Glutamatergic neuron (in vitro differentiated cells): Measurements from ENCODE around the gene TPRG1. TPM values are rescaled to one million over a fixed set of nuclear protein-coding genes. Genes with fewer than 3 reads are reported as not detected.

Experiments used
- DNase-seq: peaks from one replicate; pipeline ENCODE4 v3.0.0; 2022
- H3K27ac Mint-ChIP-seq: one replicate; pipeline ENCODE4 v1.8.0; 2020; ENCODE audit warnings: mild to moderate bottlenecking, mixed read lengths, inconsistent platforms; ENCODE audit not compliant: unreplicated experiment
- H3K27me3 Mint-ChIP-seq: one replicate; pipeline ENCODE4 v1.8.0; 2020; ENCODE audit warnings: mild to moderate bottlenecking, moderate library complexity, mixed read lengths, inconsistent platforms; ENCODE audit not compliant: unreplicated experiment
- H3K36me3 Mint-ChIP-seq: one replicate; pipeline ENCODE4 v1.8.0; 2020; ENCODE audit warnings: mild to moderate bottlenecking, mixed read lengths, inconsistent platforms; ENCODE audit not compliant: unreplicated experiment
- H3K4me1 Mint-ChIP-seq: one replicate; pipeline ENCODE4 v1.8.0; 2020; ENCODE audit warnings: mild to moderate bottlenecking, low read depth, mixed read lengths, inconsistent platforms; ENCODE audit not compliant: unreplicated experiment
- H3K4me3 Mint-ChIP-seq: one replicate; pipeline ENCODE4 v1.8.0; 2020; ENCODE audit warnings: mild to moderate bottlenecking, mixed read lengths, inconsistent platforms; ENCODE audit not compliant: unreplicated experiment
- H3K9me3 Mint-ChIP-seq: one replicate; pipeline ENCODE4 v1.8.0; 2020; ENCODE audit warnings: mild to moderate bottlenecking, moderate library complexity, mixed read lengths, inconsistent platforms; ENCODE audit not compliant: unreplicated experiment
- total RNA-seq: library from RNA; stranded (reverse); fragmentation: NEBNext Ultra II Directional; extraction: Animal tissue kit (Norgen Biotek cat#: 25700); gene quantifications from one replicate; pipeline ENCODE4 v1.2.1, GENCODE V29; 2021; ENCODE audit not compliant: unreplicated experiment
- TF ChIP-seq, protein P1 (sequence below): fragments of 200-600 bp; sonication (generic); IDR thresholded peaks from one replicate; pipeline ENCODE4 v1.5.0; 2021; ENCODE audit not compliant: partially characterized antibody, unreplicated experiment

TPRG1 gene
- total RNA-seq, 1 donor from 2014 or later, result 1.3 TPM

DNA sequence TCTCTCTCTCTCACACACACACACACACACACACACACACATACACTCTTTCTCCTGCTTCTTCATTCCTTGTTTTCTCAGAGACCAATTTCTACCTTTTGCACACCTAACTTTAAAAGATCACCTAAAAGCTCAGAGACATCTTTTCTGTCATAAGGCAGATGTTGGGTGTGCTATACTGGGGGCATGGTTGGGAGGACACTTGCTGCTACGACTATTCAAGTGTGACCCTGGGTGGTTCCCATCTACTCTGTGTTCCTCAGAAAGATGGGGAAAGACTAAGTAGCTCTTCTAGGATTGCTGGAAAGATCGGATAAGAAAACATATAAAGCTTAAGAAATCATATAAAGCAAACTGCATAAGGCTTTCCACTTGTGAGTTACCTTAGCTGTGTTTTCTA, 33.2 kb downstream of the TPRG1 start:
- no peak for DNase-seq
- Mint-ChIP-seq H3K27me3 (peaks cover 2% of the 10 kb centered on the region), H3K4me1 (peaks cover 9% of the 10 kb centered on the region), H3K27ac (peak overlapping the region; percentile 67), H3K4me3 (no peak overlapping the region), H3K36me3 (no peaks in the 10 kb centered on the region), H3K9me3 (no peaks in the 10 kb centered on the region)
- TF ChIP-seq, protein P1, sequence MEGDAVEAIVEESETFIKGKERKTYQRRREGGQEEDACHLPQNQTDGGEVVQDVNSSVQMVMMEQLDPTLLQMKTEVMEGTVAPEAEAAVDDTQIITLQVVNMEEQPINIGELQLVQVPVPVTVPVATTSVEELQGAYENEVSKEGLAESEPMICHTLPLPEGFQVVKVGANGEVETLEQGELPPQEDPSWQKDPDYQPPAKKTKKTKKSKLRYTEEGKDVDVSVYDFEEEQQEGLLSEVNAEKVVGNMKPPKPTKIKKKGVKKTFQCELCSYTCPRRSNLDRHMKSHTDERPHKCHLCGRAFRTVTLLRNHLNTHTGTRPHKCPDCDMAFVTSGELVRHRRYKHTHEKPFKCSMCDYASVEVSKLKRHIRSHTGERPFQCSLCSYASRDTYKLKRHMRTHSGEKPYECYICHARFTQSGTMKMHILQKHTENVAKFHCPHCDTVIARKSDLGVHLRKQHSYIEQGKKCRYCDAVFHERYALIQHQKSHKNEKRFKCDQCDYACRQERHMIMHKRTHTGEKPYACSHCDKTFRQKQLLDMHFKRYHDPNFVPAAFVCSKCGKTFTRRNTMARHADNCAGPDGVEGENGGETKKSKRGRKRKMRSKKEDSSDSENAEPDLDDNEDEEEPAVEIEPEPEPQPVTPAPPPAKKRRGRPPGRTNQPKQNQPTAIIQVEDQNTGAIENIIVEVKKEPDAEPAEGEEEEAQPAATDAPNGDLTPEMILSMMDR, result no peak

DNA sequence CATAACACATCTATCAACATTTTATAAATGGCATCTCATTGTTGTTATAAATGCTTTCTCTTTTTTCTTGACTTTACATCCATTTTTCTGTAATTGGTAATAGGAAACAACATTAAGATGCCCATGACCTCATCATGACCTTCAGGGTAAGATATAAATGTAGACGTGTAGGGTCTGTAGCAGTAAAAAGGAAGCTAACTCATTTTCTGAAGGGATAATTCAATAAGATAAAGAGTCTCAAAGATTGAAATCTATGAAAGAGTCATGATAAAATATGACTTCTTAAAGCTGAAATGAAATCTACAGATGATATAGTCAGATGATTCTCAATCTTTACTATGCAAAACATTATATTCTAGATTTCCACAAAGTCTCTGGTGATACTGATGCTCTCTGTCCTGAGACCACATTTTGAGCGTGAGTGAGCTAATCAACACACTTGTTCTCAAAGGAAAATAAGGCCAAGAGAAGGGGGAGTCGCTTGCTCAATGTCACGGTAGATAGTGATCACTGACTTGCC, 38.5 kb downstream of the TPRG1 start:
- DNase-seq, result no peak
- no peaks in the 10 kb centered on the region for H3K36me3 Mint-ChIP-seq
- no peak overlapping the region for H3K27ac Mint-ChIP-seq
- no peak overlapping the region for H3K4me3 Mint-ChIP-seq
- no peaks in the 10 kb centered on the region for H3K9me3 Mint-ChIP-seq
- no peaks in the 10 kb centered on the region for H3K27me3 Mint-ChIP-seq
- TF ChIP-seq, protein P1, result no peak
- no peaks in the 10 kb centered on the region for H3K4me1 Mint-ChIP-seq

- H3K4me3 Mint-ChIP-seq, result no peak overlapping the region
- no peaks in the 10 kb centered on the region for H3K4me1 Mint-ChIP-seq
- H3K27me3 Mint-ChIP-seq, result no peaks in the 10 kb centered on the region
- no peaks in the 10 kb centered on the region for H3K36me3 Mint-ChIP-seq
- no peak for DNase-seq
- H3K9me3 Mint-ChIP-seq, result no peaks in the 10 kb centered on the region
- TF ChIP-seq, protein P1, result no peak
- H3K27ac Mint-ChIP-seq, result no peak overlapping the region
Measured at GRCh38 chr3:189212681-189213080, 40.9 kb downstream of the TPRG1 start.

- H3K4me1 Mint-ChIP-seq, result no peaks in the 10 kb centered on the region
- no peaks in the 10 kb centered on the region for H3K36me3 Mint-ChIP-seq
- no peak overlapping the region for H3K4me3 Mint-ChIP-seq
- H3K27ac Mint-ChIP-seq, result no peak overlapping the region
- no peaks in the 10 kb centered on the region for H3K27me3 Mint-ChIP-seq
- TF ChIP-seq, protein P1, result no peak
- no peak for DNase-seq
- no peaks in the 10 kb centered on the region for H3K9me3 Mint-ChIP-seq
Measured at GRCh38 chr3:189214651-189215050, 42.9 kb downstream of the TPRG1 start.

DNA sequence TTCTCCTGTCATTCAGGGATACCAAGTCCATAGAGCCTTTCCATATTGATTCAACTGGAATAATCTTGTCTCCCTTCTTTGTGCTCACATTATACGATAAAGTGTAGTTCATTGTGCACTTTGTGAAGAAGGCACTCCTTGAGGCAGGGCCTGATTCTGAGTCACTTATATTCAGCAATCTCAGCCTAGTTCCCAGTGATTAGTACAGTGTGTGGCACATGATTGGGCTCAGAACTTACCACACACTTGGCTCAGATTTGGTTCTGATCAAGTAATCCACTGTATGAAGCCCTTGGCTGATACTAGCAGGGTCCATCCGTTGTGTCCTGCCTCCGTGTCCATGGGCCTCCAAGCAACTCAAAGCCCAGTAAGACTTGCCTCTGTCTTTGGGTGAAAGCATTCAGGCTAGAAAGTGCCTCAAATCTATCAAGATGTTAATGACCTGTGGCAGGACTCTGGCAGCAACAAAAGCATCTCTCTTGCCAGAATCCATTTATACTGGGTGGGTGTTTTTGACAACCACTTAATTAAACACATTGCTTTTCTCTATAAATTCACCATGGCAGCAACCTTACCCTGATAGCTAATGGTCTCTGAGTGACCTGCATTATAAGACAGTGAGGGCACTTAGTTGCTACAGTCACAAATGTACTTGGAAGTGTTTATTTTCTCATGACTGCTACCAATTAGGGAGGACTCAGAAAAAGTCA, 51.3 kb downstream of the TPRG1 start:
- Mint-ChIP-seq H3K27ac (no peak overlapping the region), H3K27me3 (no peaks in the 10 kb centered on the region), H3K4me1 (no peaks in the 10 kb centered on the region), H3K4me3 (peak overlapping the region; percentile 40), H3K36me3 (no peaks in the 10 kb centered on the region), H3K9me3 (no peaks in the 10 kb centered on the region)
- TF ChIP-seq, protein P1, result no peak
- DNase-seq, result no peak
